HEK293T (cell line): ENCODE results near the gene LRRTM4.

ENCODE experiments used
- ARNT ChIP-seq: fragments of 450-650 bp; IDR thresholded peaks from 2 replicates; pipeline ENCODE4 v1.6.1; 2017; ENCODE audit warnings: mild to moderate bottlenecking
- BHLHE40 ChIP-seq: fragments of 450-650 bp; IDR thresholded peaks from 2 replicates; pipeline ENCODE4 v1.6.1; 2016; ENCODE audit warnings: mild to moderate bottlenecking, moderate library complexity, borderline replicate concordance
- CTBP1 ChIP-seq: fragments of 450-650 bp; IDR thresholded peaks from 2 replicates; pipeline ENCODE4 v1.6.1; 2016; ENCODE audit warnings: borderline replicate concordance
- ELF4 ChIP-seq: fragments of 450-650 bp; IDR thresholded peaks from 2 replicates; pipeline ENCODE4 v1.6.1; 2017; ENCODE audit warnings: antibody characterized with exemption
- FOXK2 ChIP-seq: fragments of 450-650 bp; IDR thresholded peaks from 2 replicates; pipeline ENCODE4 v1.6.1; 2016; ENCODE audit warnings: mild to moderate bottlenecking
- FOXM1 ChIP-seq: fragments of 450-650 bp; IDR thresholded peaks from 2 replicates; pipeline ENCODE4 v1.6.1; 2017; ENCODE audit warnings: mild to moderate bottlenecking, borderline replicate concordance
- HDGF ChIP-seq: fragments of 450-650 bp; IDR thresholded peaks from 2 replicates; pipeline ENCODE4 v1.6.1; 2017; ENCODE audit warnings: antibody characterized with exemption, borderline replicate concordance
- L3MBTL2 ChIP-seq: fragments of 450-650 bp; conservative IDR thresholded peaks from 2 replicates; pipeline ENCODE4 v1.6.1; 2016; ENCODE audit warnings: mild to moderate bottlenecking
- NFRKB ChIP-seq: fragments of 450-650 bp; IDR thresholded peaks from 2 replicates; pipeline ENCODE4 v1.6.1; 2016; ENCODE audit warnings: mild to moderate bottlenecking, moderate library complexity
- SP1 ChIP-seq: fragments of 450-650 bp; IDR thresholded peaks from 2 replicates; pipeline ENCODE4 v1.6.1; 2017
- SUZ12 ChIP-seq: fragments of 450-650 bp; IDR thresholded peaks from 2 replicates; pipeline ENCODE4 v1.6.1; 2016; ENCODE audit warnings: mild to moderate bottlenecking
- TARDBP ChIP-seq: fragments of 450-650 bp; IDR thresholded peaks from 2 replicates; pipeline ENCODE4 v1.6.1; 2016
- TF ChIP-seq, protein P1 (sequence below): fragments of 450-650 bp; IDR thresholded peaks from 2 replicates; pipeline ENCODE4 v1.6.1; 2016

DNA sequence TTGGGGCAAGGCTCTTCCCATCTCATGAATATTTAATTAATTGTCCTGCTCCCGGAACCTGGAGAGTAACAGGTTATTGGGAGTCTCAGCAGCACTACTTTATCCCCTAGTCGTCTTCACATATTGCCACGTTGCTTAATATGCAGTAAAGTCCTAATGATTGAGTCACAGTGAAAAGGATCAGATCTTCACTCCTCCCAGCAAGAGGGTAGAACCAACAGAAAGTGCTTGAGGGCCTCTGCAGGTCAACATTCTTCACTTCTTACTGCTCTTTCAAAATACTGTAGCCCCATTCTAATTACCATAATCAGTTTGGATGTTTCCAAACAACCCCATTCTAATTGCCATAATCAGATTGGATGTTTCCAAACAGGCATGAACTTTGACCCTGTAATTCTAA is 801.0 kb downstream of the LRRTM4 start:
- TF ChIP-seq HDGF = no peak
- TF ChIP-seq ARNT = no peak
- TF ChIP-seq SP1 = no peak
- TF ChIP-seq SUZ12 = no peak
- no peak for TF ChIP-seq TARDBP
- TF ChIP-seq CTBP1 = no peak
- TF ChIP-seq L3MBTL2 = no peak
- TF ChIP-seq BHLHE40 = no peak
- TF ChIP-seq, protein P1, sequence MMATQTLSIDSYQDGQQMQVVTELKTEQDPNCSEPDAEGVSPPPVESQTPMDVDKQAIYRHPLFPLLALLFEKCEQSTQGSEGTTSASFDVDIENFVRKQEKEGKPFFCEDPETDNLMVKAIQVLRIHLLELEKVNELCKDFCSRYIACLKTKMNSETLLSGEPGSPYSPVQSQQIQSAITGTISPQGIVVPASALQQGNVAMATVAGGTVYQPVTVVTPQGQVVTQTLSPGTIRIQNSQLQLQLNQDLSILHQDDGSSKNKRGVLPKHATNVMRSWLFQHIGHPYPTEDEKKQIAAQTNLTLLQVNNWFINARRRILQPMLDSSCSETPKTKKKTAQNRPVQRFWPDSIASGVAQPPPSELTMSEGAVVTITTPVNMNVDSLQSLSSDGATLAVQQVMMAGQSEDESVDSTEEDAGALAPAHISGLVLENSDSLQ = no peak
- no peak for TF ChIP-seq NFRKB
- no peak for TF ChIP-seq ELF4
- TF ChIP-seq FOXK2 = no peak
- TF ChIP-seq FOXM1 = no peak
